Measurements from ENCODE around the gene VOPP1. TPM values are rescaled to one million over a fixed set of nuclear protein-coding genes. Genes with fewer than 3 reads are reported as not detected.

VOPP1 gene
- total and polyA plus RNA-seq, 2 donors (not counting 3 experiments of a cell fraction or from before 2014, with no cell fraction given): 85.6 to 154 TPM

DNA sequence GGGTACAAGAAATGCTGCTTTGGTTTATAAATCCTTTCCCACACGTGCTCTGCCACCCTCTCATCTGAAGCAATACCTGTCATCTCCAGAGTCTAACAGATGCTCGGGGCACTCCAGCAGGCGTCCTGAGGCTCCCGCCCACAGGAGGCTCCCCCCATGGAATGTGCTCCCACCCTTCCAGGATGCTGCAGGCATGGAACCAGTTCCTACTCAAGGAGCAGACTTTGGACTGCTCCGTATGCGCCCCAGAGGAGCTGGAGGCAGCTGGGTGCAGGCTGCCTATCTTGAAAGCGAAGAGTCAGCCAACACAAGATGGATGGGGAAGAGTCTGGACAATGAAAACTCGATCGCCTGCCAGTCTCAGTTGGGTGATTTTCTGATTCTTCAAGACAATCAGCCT is 75.4 kb downstream of the VOPP1 start:
- Histone ChIP-seq H3K27me3 (ENCODE audit: control insufficient read depth in 2 of 2, insufficient read depth in 2 of 2, low read length in 2 of 2) (no peaks in the 10 kb centered on the region), H3K36me3 (ENCODE audit: control insufficient read depth in 2 of 2, extremely low read depth in 1 of 2, insufficient read depth in 2 of 2, low read length in 2 of 2) (peaks cover 5 to 32% of the 10 kb centered on the region in 2 experiments), H3K4me1 (ENCODE audit: control insufficient read depth, extremely low read depth, insufficient read depth, low read length) (no peaks in the 10 kb centered on the region), H3K9me3 (replicated peaks; ENCODE audit: control insufficient read depth, insufficient read depth, low read length) (no peaks in the 10 kb centered on the region), H3K27ac (ENCODE audit: insufficient read depth, low read depth, low read length) (no peak overlapping the region), H3K9ac (replicated peaks; ENCODE audit: extremely low read depth, insufficient read depth, low read length) (no peak overlapping the region), H4K20me1 (replicated peaks; ENCODE audit: control insufficient read depth, extremely low read depth, insufficient read depth, low read length) (peaks cover 2% of the 10 kb centered on the region), H3K9me1 (replicated peaks; ENCODE audit: control insufficient read depth, extremely low read depth, insufficient read depth, low read length) (no peaks in the 10 kb centered on the region), H3K79me2 (ENCODE audit: control insufficient read depth, insufficient read depth, low read length) (peaks cover 30% of the 10 kb centered on the region), H3K4me3 (replicated peaks in 1 of 3; ENCODE audit: insufficient read depth in 1 of 3, low read depth in 1 of 3, low read length in 3 of 3) (no peak overlapping the region), H3K4me2 (ENCODE audit: insufficient read depth, low read length) (no peak overlapping the region), H2AFZ (ENCODE audit: low read depth, low read length) (no peak overlapping the region)
- DNase-seq (ENCODE audit: low read depth, low spot score): no peak
- CTCF ChIA-PET: no interaction called here
- intact Hi-C loops (cut with micrococcal nuclease): no loop called here
- dilution Hi-C loops (cut with MboI; ENCODE audit: extremely low pct_ligation_motif_present, low sequenced_read_pairs): no loop called here
- POLR2A ChIA-PET: no interaction called here
- BruUV-seq (replicated peaks): no TSS peak
- TF ChIP-seq EZH2 (IDR thresholded peaks at IDR 0.05; ENCODE audit: borderline replicate concordance, low read depth, low read length, severe bottlenecking) (no peak), FOS (IDR thresholded peaks at IDR 0.05; ENCODE audit: borderline replicate concordance, insufficient read depth, low read length) (no peak), POLR2A (IDR thresholded peaks at IDR 0.05; ENCODE audit: low read depth, low read length) (no peak), MYC (IDR thresholded peaks at IDR 0.05; ENCODE audit: low read depth, low read length) (no peak), JUN (IDR thresholded peaks at IDR 0.05; ENCODE audit: borderline replicate concordance, insufficient read depth, insufficient read length, low read depth) (no peak), POLR2AphosphoS5 (IDR thresholded peaks at IDR 0.05; ENCODE audit: insufficient read depth, low read depth, low read length) (no peak), GATA2 (IDR thresholded peaks at IDR 0.05; ENCODE audit: insufficient read depth, insufficient read length, low read depth, low read length) (no peak)
- TF ChIP-seq, protein P1, sequence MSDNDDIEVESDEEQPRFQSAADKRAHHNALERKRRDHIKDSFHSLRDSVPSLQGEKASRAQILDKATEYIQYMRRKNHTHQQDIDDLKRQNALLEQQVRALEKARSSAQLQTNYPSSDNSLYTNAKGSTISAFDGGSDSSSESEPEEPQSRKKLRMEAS (IDR thresholded peaks at IDR 0.05; ENCODE audit: insufficient read depth, insufficient read length): no peak
- TF ChIP-seq, protein P2, sequence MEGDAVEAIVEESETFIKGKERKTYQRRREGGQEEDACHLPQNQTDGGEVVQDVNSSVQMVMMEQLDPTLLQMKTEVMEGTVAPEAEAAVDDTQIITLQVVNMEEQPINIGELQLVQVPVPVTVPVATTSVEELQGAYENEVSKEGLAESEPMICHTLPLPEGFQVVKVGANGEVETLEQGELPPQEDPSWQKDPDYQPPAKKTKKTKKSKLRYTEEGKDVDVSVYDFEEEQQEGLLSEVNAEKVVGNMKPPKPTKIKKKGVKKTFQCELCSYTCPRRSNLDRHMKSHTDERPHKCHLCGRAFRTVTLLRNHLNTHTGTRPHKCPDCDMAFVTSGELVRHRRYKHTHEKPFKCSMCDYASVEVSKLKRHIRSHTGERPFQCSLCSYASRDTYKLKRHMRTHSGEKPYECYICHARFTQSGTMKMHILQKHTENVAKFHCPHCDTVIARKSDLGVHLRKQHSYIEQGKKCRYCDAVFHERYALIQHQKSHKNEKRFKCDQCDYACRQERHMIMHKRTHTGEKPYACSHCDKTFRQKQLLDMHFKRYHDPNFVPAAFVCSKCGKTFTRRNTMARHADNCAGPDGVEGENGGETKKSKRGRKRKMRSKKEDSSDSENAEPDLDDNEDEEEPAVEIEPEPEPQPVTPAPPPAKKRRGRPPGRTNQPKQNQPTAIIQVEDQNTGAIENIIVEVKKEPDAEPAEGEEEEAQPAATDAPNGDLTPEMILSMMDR (IDR thresholded peaks at IDR 0.05; ENCODE audit: extremely low read depth in 1 of 2, insufficient read depth in 1 of 2, low read depth in 1 of 2, low read length in 2 of 2): no peak
- no peak for FAIRE-seq
